Measurements from ENCODE around the gene PRRC2B.

DNA sequence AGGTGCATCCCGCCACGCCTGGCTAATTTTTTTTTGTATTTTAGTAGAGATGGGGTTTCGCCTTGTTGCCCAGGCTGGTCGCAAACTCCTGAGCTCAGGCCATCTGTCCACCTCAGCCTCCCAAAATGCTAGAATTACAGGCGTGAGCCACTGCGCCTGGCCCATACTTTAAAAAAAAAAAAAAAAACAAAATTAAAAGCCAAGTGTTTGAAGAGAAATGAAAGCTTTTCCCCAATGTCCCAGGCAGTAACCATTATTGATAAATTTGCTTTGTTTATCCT is 9.5 kb downstream of the PRRC2B start:
- no peak for TF ChIP-seq TAF1 (IDR thresholded peaks at IDR 0.05; ENCODE audit: low read depth, low read length)
- no peak for TF ChIP-seq POLR2AphosphoS5 (IDR thresholded peaks at IDR 0.05; ENCODE audit: low read depth, low read length)
- TF ChIP-seq POLR2A (IDR thresholded peaks at IDR 0.05; ENCODE audit: low read depth, low read length) = no peak
- TF ChIP-seq PAX5 (IDR thresholded peaks at IDR 0.05; ENCODE audit: insufficient read depth, low read length, severe bottlenecking) = no peak
- no peak for TF ChIP-seq SPI1 (IDR thresholded peaks at IDR 0.05; ENCODE audit: low read depth, low read length)
- no peak for TF ChIP-seq POU2F2 (IDR thresholded peaks at IDR 0.05; ENCODE audit: low read depth, low read length)

Data from GM12891 (cell line).